ENCODE measurements around the gene TPM1. TPM values are rescaled to one million over a fixed set of nuclear protein-coding genes. Genes with fewer than 3 reads are reported as not detected.

Gene TPM1
- polyA plus RNA-seq, 1 of the 3 experiments (the other 2 are of a cell fraction): 1,371 TPM

DNA sequence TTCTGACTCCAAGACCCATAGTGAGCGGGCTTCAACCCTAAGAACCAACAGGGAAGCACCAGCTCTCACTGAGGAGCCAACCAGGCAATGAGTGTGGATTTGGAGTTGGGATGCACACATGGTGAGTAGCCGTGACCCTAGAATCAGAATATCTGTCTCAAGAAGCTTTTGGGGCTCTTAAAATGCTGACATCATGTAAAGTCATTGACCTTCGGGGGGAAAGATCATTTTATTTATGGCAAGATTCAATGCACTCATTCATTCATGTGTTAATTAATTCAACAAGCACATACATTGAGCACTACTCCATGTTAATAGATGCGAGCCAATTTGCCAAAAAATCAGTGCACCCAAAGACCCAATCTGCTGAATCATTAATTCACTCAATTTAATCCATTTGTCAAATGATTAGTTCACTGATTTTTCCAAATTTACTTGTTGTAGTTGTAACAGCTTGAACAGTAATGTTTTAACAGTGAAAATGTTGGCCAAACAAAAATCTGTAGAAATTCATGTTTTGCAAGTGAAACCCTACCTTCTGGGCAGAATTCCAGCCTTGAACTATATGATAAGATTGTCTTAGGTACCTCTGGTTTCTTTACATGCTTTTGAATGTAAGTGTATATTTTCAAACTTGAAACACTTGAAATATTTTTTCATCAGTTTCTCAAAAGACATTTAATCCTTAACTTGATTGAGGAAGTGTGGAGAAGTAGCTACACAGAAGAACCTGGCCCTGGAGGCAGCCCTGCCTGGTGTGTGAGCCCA lies 49.3 kb downstream of the TPM1 start:
- Histone ChIP-seq H3K9me3 (no peaks in the 10 kb centered on the region), H4K20me1 (ENCODE audit: insufficient read depth) (no peaks in the 10 kb centered on the region), H3K27me3 (ENCODE audit: insufficient read depth) (no peaks in the 10 kb centered on the region), H3K9me2 (no peaks in the 10 kb centered on the region), H3K4me2 (no peak overlapping the region), H3F3A (replicated peaks; ENCODE audit: insufficient read depth) (peaks cover 52% of the 10 kb centered on the region), H2AFZ (ENCODE audit: low read depth) (no peak overlapping the region), H3K9ac (no peak overlapping the region), H3K4me3 (ENCODE audit: low read depth in 2 of 2, low read length in 1 of 2) (no peak overlapping the region), H3K79me2 (ENCODE audit: insufficient read depth) (no peaks in the 10 kb centered on the region), H3K4me1 (ENCODE audit: control insufficient read depth in 1 of 2, insufficient read depth in 2 of 2, low read depth in 1 of 2, low read length in 1 of 2) (peaks cover 23 to 37% of the 10 kb centered on the region in 2 experiments), H3K27ac (ENCODE audit: low read depth in 2 of 2, low read length in 1 of 2) (no peak overlapping the region), H3K36me3 (replicated peaks in 1 of 2; ENCODE audit: control insufficient read depth in 1 of 2, insufficient read depth in 2 of 2, low read length in 1 of 2) (no peaks in the 10 kb centered on the region)
- ChIA-PET POLR2A (no interaction called here), CTCF (interaction anchor here (1.1 to 13.4 kb wide), 13 partner anchors 16 to 350 kb away, joined by 3 to 315 read pairs (median 8); partner anchors contain the start of gene TPM1)
- no peak for DNase-seq
- TF ChIP-seq EZH2phosphoT487 (IDR thresholded peaks at IDR 0.05; ENCODE audit: borderline replicate concordance, low read depth): no peak
- no peak for TF ChIP-seq RCOR1 (IDR thresholded peaks at IDR 0.05; ENCODE audit: low read length)
- no peak for TF ChIP-seq FOXM1 (IDR thresholded peaks at IDR 0.05; ENCODE audit: low read depth)
- no peak for TF ChIP-seq TAF1 (IDR thresholded peaks at IDR 0.05; ENCODE audit: borderline replicate concordance, low read depth, low read length)
- TF ChIP-seq, protein P1, sequence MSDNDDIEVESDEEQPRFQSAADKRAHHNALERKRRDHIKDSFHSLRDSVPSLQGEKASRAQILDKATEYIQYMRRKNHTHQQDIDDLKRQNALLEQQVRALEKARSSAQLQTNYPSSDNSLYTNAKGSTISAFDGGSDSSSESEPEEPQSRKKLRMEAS (IDR thresholded peaks at IDR 0.05; ENCODE audit: low read depth): no peak
- TF ChIP-seq GABPA (IDR thresholded peaks at IDR 0.05; ENCODE audit: low read depth): no peak
- WGBS (ENCODE audit: low lambda C conversion rate): 71% methylated on average over 4 of the region's 4 CpGs

DNA sequence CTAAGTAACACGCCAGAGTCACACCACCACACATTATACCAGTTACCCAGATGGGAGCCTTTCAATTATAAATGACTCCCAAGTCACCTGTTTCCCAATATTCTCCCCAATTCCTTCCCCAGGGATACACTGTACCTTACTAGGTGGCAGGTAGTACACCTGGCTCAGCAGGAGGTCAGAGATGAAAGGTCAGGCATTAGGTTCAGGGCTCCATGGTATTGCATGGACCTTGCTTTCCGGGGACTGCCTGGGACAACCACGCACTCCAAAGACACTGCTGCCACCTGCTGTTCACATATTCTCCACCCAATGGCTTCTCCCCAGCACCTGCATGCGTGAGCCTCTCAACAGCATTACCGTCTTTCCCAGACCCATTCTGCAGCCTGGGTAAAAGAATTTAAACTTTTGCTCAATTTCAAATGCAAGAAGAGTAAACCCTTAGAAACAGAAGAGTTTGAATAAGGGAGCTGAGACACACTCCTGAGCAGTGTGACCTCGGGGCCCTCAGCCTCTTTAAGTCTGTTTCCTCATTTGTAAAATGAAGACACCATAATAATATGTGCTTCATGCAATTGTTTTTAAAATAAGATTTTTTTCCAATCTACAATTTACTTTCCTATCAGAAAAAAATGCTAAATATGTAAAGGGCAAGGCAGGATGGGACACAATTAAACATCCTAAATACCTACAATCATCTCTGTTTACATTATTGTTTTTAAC lies 51.1 kb downstream of the TPM1 start:
- peak overlapping the region; percentile 47; the same call in 1 of the 2 replicates for H3K9ac ChIP-seq
- H3K79me2 ChIP-seq (ENCODE audit: insufficient read depth): no peaks in the 10 kb centered on the region
- H3F3A ChIP-seq (replicated peaks; ENCODE audit: insufficient read depth): peaks cover 60% of the 10 kb centered on the region
- CTCF ChIA-PET: interaction anchor here (0.6 to 13.4 kb wide), 55 partner anchors 10 to 616 kb away, joined by 3 to 315 read pairs (median 5); partner anchors contain the start of genes RPS27L and TPM1
- no peaks in the 10 kb centered on the region for H3K36me3 ChIP-seq (replicated peaks in 1 of 2; ENCODE audit: control insufficient read depth in 1 of 2, insufficient read depth in 2 of 2, low read length in 1 of 2)
- no peak overlapping the region for H2AFZ ChIP-seq (ENCODE audit: low read depth)
- peak; percentile 87 for DNase-seq
- no peaks in the 10 kb centered on the region for H3K9me3 ChIP-seq
- H3K27me3 ChIP-seq (ENCODE audit: insufficient read depth): no peaks in the 10 kb centered on the region
- no peaks in the 10 kb centered on the region for H4K20me1 ChIP-seq (ENCODE audit: insufficient read depth)
- POLR2A ChIA-PET: interaction anchor here (0.5 to 0.6 kb wide), 2 partner anchors 311 to 373 kb away, joined by 3 to 4 read pairs; no protein-coding TSS in a partner anchor
- H3K4me1 ChIP-seq (ENCODE audit: control insufficient read depth in 1 of 2, insufficient read depth in 2 of 2, low read depth in 1 of 2, low read length in 1 of 2): peaks cover 21 to 25% of the 10 kb centered on the region in 2 experiments; a peak in 3 of 4 replicates
- no peaks in the 10 kb centered on the region for H3K9me2 ChIP-seq
- peak overlapping the region; percentile 16; the same call in 1 of the 2 replicates for H3K4me2 ChIP-seq
- WGBS (ENCODE audit: low lambda C conversion rate): 25% methylated on average over 6 of the region's 6 CpGs
- H3K27ac ChIP-seq (ENCODE audit: low read depth in 2 of 2, low read length in 1 of 2): peak overlapping the region; percentile 68 to 78; a peak in 3 of 4 replicates
- H3K4me3 ChIP-seq (ENCODE audit: low read depth in 2 of 2, low read length in 1 of 2): no peak overlapping the region; a peak in 1 of 4 replicates
- TF ChIP-seq, protein P2, sequence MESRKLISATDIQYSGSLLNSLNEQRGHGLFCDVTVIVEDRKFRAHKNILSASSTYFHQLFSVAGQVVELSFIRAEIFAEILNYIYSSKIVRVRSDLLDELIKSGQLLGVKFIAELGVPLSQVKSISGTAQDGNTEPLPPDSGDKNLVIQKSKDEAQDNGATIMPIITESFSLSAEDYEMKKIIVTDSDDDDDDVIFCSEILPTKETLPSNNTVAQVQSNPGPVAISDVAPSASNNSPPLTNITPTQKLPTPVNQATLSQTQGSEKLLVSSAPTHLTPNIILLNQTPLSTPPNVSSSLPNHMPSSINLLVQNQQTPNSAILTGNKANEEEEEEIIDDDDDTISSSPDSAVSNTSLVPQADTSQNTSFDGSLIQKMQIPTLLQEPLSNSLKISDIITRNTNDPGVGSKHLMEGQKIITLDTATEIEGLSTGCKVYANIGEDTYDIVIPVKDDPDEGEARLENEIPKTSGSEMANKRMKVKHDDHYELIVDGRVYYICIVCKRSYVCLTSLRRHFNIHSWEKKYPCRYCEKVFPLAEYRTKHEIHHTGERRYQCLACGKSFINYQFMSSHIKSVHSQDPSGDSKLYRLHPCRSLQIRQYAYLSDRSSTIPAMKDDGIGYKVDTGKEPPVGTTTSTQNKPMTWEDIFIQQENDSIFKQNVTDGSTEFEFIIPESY (IDR thresholded peaks at IDR 0.05; ENCODE audit: borderline replicate concordance, low read depth): no peak
- TF ChIP-seq JUND (IDR thresholded peaks at IDR 0.05) (no peak), RCOR1 (IDR thresholded peaks at IDR 0.05; ENCODE audit: low read length) (0 out of 2 replicates have a peak, but pooled peaks have one; percentile 21), SMC3 (IDR thresholded peaks at IDR 0.05; ENCODE audit: low read depth, low read length) (peak; percentile 100), RAD21 (IDR thresholded peaks at IDR 0.05; ENCODE audit: low read length) (peak; percentile 100), SIN3A (IDR thresholded peaks at IDR 0.05; ENCODE audit: borderline replicate concordance, low read depth, low read length) (no peak), GATA2 (CRISPR knock-in tag; IDR thresholded peaks at IDR 0.05) (no peak; the same call in 1 of the 2 replicates), TAF1 (IDR thresholded peaks at IDR 0.05; ENCODE audit: borderline replicate concordance, low read depth, low read length) (no peak), TEAD4 (IDR thresholded peaks at IDR 0.05; ENCODE audit: borderline replicate concordance, insufficient read depth) (no peak), GABPA (IDR thresholded peaks at IDR 0.05; ENCODE audit: low read depth) (no peak)
- TF ChIP-seq, protein P3, sequence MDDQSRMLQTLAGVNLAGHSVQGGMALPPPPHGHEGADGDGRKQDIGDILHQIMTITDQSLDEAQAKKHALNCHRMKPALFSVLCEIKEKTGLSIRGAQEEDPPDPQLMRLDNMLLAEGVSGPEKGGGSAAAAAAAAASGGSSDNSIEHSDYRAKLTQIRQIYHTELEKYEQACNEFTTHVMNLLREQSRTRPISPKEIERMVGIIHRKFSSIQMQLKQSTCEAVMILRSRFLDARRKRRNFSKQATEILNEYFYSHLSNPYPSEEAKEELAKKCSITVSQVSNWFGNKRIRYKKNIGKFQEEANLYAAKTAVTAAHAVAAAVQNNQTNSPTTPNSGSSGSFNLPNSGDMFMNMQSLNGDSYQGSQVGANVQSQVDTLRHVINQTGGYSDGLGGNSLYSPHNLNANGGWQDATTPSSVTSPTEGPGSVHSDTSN (IDR thresholded peaks at IDR 0.05): no peak
- TF ChIP-seq, protein P4, sequence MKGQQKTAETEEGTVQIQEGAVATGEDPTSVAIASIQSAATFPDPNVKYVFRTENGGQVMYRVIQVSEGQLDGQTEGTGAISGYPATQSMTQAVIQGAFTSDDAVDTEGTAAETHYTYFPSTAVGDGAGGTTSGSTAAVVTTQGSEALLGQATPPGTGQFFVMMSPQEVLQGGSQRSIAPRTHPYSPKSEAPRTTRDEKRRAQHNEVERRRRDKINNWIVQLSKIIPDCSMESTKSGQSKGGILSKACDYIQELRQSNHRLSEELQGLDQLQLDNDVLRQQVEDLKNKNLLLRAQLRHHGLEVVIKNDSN (IDR thresholded peaks at IDR 0.05; ENCODE audit: borderline replicate concordance, low read depth): no peak
- TF ChIP-seq, protein P5, sequence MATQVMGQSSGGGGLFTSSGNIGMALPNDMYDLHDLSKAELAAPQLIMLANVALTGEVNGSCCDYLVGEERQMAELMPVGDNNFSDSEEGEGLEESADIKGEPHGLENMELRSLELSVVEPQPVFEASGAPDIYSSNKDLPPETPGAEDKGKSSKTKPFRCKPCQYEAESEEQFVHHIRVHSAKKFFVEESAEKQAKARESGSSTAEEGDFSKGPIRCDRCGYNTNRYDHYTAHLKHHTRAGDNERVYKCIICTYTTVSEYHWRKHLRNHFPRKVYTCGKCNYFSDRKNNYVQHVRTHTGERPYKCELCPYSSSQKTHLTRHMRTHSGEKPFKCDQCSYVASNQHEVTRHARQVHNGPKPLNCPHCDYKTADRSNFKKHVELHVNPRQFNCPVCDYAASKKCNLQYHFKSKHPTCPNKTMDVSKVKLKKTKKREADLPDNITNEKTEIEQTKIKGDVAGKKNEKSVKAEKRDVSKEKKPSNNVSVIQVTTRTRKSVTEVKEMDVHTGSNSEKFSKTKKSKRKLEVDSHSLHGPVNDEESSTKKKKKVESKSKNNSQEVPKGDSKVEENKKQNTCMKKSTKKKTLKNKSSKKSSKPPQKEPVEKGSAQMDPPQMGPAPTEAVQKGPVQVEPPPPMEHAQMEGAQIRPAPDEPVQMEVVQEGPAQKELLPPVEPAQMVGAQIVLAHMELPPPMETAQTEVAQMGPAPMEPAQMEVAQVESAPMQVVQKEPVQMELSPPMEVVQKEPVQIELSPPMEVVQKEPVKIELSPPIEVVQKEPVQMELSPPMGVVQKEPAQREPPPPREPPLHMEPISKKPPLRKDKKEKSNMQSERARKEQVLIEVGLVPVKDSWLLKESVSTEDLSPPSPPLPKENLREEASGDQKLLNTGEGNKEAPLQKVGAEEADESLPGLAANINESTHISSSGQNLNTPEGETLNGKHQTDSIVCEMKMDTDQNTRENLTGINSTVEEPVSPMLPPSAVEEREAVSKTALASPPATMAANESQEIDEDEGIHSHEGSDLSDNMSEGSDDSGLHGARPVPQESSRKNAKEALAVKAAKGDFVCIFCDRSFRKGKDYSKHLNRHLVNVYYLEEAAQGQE (IDR thresholded peaks at IDR 0.05; ENCODE audit: low read depth, low read length): no peak
